Raji (cell line): ENCODE data around the gene SRPK2.

ENCODE experiments used
- POLR2A ChIP-seq: IDR thresholded peaks from 2 replicates; pipeline ENCODE4 v1.6.1; 2011; ENCODE audit warnings: low read depth, low read length, control low read depth; ENCODE audit not compliant: insufficient read depth

SRPK2 gene

GRCh38 chr7:105256761-105257231, 131.9 kb downstream of the SRPK2 start:
- TF ChIP-seq POLR2A, result no peak

- no peak for TF ChIP-seq POLR2A
Measured at GRCh38 chr7:105250706-105251105, 138.0 kb downstream of the SRPK2 start.

- no peak for TF ChIP-seq POLR2A
Measured at GRCh38 chr7:105250239-105250638, 138.5 kb downstream of the SRPK2 start.

DNA sequence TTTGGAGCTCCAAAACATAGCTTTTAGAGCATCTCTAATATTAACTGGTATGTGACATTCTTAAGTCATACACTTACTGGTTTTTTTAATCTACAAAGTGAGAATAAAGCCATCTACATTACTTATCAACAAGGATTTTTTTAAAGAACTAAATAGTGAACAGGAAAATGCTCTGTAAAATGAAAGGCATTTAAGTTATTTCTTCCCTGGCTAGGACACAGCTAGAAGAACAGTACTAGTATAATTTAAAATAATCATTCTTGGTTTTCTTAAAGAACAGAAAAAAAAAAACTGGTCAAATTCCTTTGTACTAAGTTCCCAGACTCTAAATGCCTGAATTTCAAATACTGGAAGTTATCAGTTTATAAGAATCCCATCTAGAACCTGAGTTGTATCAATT, 139.5 kb downstream of the SRPK2 start:
- TF ChIP-seq POLR2A, result no peak

DNA sequence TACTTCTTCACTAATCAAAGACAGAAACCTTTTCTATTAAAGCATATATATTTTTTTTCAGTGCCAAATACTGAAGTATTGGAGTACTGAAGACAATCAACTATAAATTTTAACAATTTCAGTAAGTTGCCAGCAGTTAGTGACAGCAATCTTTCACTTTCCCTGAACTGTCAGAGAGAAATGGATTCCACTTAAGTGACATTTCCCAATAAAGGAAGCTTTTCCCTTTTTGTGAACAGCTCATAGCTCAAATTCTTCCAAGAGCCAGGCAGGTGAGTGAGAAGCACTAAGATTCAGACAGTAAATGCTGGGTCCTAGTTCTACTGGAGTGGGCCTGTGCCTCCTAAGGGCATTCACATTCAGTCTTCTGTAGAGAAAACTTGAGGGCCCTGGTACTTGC, 142.0 kb downstream of the SRPK2 start:
- no peak for TF ChIP-seq POLR2A

DNA sequence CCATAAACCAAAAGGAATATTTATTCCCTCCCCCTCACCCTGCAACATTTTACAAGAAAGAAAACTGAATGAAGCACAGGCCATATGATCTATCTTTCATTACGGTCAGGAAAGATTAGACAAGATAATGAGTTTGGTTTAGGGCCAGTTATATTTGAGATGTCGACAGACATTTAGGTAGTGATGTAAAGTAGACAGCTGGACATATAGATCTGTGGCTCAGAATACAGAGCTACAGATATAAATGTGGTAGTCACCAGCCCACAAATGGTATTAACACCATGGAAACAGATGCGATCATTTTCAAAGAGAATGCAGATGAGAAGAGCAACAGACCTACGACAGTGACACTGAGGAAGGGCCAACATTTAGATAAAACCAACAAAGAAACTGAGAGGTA, 142.5 kb downstream of the SRPK2 start:
- TF ChIP-seq POLR2A, result no peak

GRCh38 chr7:105245398-105246114, 143.2 kb downstream of the SRPK2 start:
- no peak for TF ChIP-seq POLR2A

GRCh38 chr7:105244594-105244993, 144.1 kb downstream of the SRPK2 start:
- no peak for TF ChIP-seq POLR2A

GRCh38 chr7:105241198-105241597, 147.5 kb downstream of the SRPK2 start:
- no peak for TF ChIP-seq POLR2A

DNA sequence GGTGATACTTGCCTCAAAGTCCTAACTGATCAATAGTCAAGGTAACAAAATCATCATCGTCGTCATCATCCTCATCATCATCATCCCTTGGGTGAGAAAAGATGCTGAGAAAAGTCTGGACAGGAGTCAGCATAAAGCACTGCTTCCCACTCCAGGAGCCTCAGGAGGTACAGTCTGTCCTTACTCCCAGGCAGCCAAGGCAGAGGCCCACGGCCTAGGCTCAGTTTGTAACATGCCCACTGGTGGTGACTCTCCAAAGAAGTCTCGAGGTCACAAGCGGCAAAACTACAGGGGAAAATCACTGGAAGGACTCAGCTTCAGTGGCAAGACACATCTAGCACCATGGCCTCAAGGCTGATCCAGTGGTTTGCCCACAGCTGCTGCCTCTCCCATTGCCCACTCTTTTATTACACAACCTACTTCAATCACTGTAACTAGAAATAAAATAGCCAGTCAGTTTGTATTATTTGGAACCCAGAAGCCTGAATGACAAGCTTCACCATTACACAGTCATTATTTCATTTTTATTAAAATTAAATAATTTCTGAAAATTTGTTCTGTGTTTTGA, 150.4 kb downstream of the SRPK2 start:
- no peak for TF ChIP-seq POLR2A

- no peak for TF ChIP-seq POLR2A
Measured at GRCh38 chr7:105234886-105235285, 153.8 kb downstream of the SRPK2 start.

DNA sequence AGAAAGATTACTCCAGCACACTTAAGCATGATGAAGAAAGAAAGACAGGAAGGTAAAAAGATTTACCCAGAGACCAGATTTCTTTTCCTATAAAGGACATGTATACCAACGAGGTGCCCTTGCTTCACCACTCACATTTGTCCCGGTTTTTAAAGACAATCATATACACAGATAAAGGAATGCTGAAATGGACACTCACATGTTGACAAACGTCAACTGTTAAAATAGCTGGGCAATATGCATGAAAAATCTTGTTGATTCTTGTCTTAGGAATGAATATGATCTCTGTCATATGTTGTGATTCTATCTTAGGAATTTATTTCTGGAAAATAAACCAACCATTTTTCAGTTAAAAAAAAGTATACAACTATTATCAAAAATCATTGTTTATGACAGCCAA, 158.2 kb downstream of the SRPK2 start:
- no peak for TF ChIP-seq POLR2A

- TF ChIP-seq POLR2A, result no peak
Measured at GRCh38 chr7:105229641-105230040, 159.1 kb downstream of the SRPK2 start.

DNA sequence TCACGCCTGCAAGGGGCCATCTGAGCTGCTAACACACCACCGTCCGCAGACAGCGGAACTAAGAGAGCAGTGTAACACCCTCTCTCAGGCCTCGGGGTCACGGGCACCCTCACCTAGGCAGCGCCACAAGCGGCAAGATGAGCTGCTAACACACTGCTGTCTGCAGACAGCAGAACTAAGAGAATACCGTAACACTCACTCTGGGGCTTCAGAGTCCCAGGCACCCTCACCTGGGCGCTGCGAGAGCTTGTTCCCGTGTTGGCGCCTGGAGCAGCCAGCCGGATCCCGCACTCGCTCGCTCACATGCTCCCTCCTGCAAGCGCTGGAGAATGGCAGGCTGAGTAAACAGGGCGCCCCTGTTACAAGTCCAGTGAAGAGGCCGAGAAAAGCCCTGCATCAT, 160.2 kb downstream of the SRPK2 start:
- TF ChIP-seq POLR2A, result no peak

DNA sequence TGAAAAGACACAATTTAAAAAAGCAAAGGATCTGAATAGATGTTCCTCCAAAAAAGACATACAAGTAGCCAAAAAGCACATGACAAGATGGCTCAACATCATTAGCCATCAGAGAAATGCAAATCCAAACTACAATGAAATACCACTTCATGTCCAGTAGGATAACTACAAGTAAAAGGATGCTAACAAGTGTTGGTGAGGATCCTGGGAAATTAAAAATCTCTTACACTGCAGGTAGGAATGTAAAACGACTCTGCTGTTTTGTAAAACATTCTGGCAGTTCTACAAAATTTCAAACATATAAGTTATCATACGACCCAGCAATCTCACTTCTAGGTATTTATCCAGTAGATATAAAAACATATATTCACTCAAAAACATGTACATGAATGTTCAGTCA, 161.3 kb downstream of the SRPK2 start:
- no peak for TF ChIP-seq POLR2A

DNA sequence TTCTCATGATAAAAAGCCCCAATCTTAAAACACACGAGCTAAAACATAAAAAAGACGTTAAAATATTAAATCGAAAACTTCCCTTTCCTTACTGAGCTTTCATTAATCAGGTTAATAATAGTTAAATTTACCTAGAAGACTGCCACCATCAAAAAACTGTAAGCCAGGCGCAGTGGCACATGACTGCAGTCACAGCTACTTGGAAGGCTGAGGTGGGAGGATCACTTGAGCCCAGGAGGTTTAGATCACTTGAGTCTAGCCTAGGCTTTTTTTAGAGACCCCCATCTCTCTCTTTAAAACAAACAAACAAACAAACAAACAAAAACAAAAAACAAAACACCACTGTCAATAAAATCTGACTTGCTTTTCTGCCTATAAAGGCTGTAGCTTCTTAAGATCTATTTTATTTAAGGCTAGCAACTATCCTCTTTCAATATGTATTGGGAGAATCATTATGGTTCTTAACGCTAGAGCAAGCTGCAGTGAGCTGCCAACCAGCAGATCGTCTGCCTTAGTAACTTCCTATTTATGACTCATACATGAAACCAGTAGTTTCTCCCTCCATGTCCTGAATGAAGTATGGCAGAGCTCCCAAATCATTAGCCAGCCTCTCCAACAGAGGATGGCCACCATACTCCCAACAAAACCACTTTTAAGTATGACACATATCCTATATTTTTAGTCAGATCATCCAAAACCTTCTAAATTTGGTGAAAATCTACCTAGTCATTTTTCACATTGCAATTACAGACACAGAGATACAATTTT, 163.7 kb downstream of the SRPK2 start:
- TF ChIP-seq POLR2A, result no peak
